Right lobe of liver (tissue), 4 donors: ENCODE results near the gene RCN2.

ENCODE experiments used
- CTCF ChIP-seq, 4 donors: fragments of 200-600 bp in 3 of 4; fragments of 450-650 bp in 1 of 4; IDR thresholded peaks; one replicate each; pipeline versions ENCODE4 v1.5.1 to v1.8.0; 2016 to 2022; ENCODE audit warnings: antibody characterized with exemption in 4 of 4, mild to moderate bottlenecking in 2 of 4
- POLR2A ChIP-seq: fragments of 450-650 bp; IDR thresholded peaks from one replicate; pipeline ENCODE4 v1.6.1; 2017; ENCODE audit warnings: antibody characterized with exemption, mild to moderate bottlenecking
- donor health status: DM: no; HTN: no; CAD: no.
- donor health status: DM: no; HTN: no; CAD: no.
- donor health status: DM: no; HTN: yes; CAD: no.

- no peak for TF ChIP-seq POLR2A
- TF ChIP-seq CTCF (IDR thresholded peaks at IDR 0.05) = no peak
Observed at GRCh38 chr15:76951220-76951619, 19.7 kb downstream of the RCN2 start.
